ENCODE measurements around the gene SNPH.

- TF ChIP-seq CTCF (IDR thresholded peaks at IDR 0.05) (no peak), EP300 (IDR thresholded peaks at IDR 0.05) (no peak), POLR2A (IDR thresholded peaks at IDR 0.05) (no peak)
Measured at GRCh38 chr20:1242099-1242498, 24.0 kb upstream of the SNPH start.

Data from upper lobe of left lung (tissue), 4 donors.